ENCODE measurements around the gene APOL1. TPM values are rescaled to one million over a fixed set of nuclear protein-coding genes. Genes with fewer than 3 reads are reported as not detected.

The APOL1 gene
- total RNA-seq, 1 donor from 2014 or later, result not detected

GRCh38 chr22:36280379-36280778 is 27.4 kb downstream of the APOL1 start:
- Mint-ChIP-seq H3K27ac (peak overlapping the region; percentile 78), H3K27me3 (ENCODE audit: insufficient read depth, low read depth) (no peaks in the 10 kb centered on the region), H3K4me1 (peaks cover 4% of the 10 kb centered on the region), H3K9me3 (no peaks in the 10 kb centered on the region), H3K4me3 (no peak overlapping the region), H3K36me3 (peaks cover 23% of the 10 kb centered on the region)
- no peak for DNase-seq (ENCODE audit: low spot score)
- H3K79me2 ChIP-seq (ENCODE audit: low read depth), result no peaks in the 10 kb centered on the region
- TF ChIP-seq EZH2 (IDR thresholded peaks at IDR 0.05), result no peak
- TF ChIP-seq, protein P1, sequence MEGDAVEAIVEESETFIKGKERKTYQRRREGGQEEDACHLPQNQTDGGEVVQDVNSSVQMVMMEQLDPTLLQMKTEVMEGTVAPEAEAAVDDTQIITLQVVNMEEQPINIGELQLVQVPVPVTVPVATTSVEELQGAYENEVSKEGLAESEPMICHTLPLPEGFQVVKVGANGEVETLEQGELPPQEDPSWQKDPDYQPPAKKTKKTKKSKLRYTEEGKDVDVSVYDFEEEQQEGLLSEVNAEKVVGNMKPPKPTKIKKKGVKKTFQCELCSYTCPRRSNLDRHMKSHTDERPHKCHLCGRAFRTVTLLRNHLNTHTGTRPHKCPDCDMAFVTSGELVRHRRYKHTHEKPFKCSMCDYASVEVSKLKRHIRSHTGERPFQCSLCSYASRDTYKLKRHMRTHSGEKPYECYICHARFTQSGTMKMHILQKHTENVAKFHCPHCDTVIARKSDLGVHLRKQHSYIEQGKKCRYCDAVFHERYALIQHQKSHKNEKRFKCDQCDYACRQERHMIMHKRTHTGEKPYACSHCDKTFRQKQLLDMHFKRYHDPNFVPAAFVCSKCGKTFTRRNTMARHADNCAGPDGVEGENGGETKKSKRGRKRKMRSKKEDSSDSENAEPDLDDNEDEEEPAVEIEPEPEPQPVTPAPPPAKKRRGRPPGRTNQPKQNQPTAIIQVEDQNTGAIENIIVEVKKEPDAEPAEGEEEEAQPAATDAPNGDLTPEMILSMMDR (IDR thresholded peaks at IDR 0.05), result no peak
- TF ChIP-seq EZH2phosphoT487 (IDR thresholded peaks at IDR 0.05), result no peak
- no peak overlapping the region for H3K27ac ChIP-seq
- no peaks in the 10 kb centered on the region for H4K20me1 ChIP-seq (ENCODE audit: low read depth)
- no peaks in the 10 kb centered on the region for H3K27me3 ChIP-seq
- no peak overlapping the region for H3K4me3 ChIP-seq
- no peaks in the 10 kb centered on the region for H3K36me3 ChIP-seq
- H3K9me3 ChIP-seq (ENCODE audit: low read depth), result no peaks in the 10 kb centered on the region
- H2AFZ ChIP-seq (replicated peaks), result no peak overlapping the region
- H3K4me2 ChIP-seq, result no peak overlapping the region
- no peak overlapping the region for H3K9ac ChIP-seq
- H3F3A ChIP-seq (ENCODE audit: low read depth), result peaks cover 17% of the 10 kb centered on the region
- peaks cover 6% of the 10 kb centered on the region for H3K4me1 ChIP-seq

DNA sequence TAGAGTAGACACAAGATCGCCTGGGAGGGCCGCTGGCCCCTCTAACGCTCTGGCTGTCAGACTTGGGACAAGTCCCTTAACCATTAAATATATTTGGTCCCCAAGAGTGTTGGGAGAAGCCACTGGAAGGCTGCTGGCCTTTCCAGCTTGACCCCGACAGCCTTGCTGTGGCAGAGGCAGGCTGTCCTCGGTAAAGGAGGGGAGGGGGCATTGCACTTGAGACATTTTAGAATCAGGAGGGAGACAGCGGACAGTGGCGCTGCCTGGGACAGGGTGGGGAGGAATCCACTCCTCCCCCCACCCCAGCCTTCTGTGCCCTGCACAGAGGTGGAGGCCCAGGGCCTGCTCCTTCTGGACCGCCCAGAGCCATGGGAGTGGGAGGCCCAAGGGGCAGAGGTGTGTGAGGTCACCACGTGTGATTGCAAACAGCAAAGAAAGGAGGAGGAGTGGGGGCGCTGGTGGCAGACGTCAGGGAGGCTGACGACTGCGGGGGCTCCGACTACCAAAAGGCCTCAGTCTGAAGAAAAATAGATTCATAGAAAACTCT is 28.9 kb downstream of the APOL1 start:
- TF ChIP-seq, protein P1 (IDR thresholded peaks at IDR 0.05), result no peak
- no peak for TF ChIP-seq EZH2 (IDR thresholded peaks at IDR 0.05)
- TF ChIP-seq EZH2phosphoT487 (IDR thresholded peaks at IDR 0.05), result no peak
- H3K4me1 ChIP-seq, result peaks cover 9% of the 10 kb centered on the region
- H3K27ac Mint-ChIP-seq, result no peak overlapping the region
- no peak overlapping the region for H3K4me2 ChIP-seq
- H3K4me1 Mint-ChIP-seq, result peaks cover 10% of the 10 kb centered on the region
- DNase-seq (ENCODE audit: low spot score), result no peak
- H3F3A ChIP-seq (ENCODE audit: low read depth), result peaks cover 21% of the 10 kb centered on the region
- no peaks in the 10 kb centered on the region for H3K9me3 ChIP-seq (ENCODE audit: low read depth)
- no peak overlapping the region for H3K27ac ChIP-seq
- no peak overlapping the region for H3K4me3 Mint-ChIP-seq
- H3K27me3 Mint-ChIP-seq (ENCODE audit: insufficient read depth, low read depth), result no peaks in the 10 kb centered on the region
- H3K79me2 ChIP-seq (ENCODE audit: low read depth), result no peaks in the 10 kb centered on the region
- no peak overlapping the region for H3K9ac ChIP-seq
- H2AFZ ChIP-seq (replicated peaks), result no peak overlapping the region
- H3K27me3 ChIP-seq, result no peaks in the 10 kb centered on the region
- H3K9me3 Mint-ChIP-seq, result no peaks in the 10 kb centered on the region
- no peaks in the 10 kb centered on the region for H3K36me3 ChIP-seq
- peaks cover 23% of the 10 kb centered on the region for H3K36me3 Mint-ChIP-seq
- H4K20me1 ChIP-seq (ENCODE audit: low read depth), result peaks cover under 1% of the 10 kb centered on the region
- H3K4me3 ChIP-seq, result no peak overlapping the region

DNA sequence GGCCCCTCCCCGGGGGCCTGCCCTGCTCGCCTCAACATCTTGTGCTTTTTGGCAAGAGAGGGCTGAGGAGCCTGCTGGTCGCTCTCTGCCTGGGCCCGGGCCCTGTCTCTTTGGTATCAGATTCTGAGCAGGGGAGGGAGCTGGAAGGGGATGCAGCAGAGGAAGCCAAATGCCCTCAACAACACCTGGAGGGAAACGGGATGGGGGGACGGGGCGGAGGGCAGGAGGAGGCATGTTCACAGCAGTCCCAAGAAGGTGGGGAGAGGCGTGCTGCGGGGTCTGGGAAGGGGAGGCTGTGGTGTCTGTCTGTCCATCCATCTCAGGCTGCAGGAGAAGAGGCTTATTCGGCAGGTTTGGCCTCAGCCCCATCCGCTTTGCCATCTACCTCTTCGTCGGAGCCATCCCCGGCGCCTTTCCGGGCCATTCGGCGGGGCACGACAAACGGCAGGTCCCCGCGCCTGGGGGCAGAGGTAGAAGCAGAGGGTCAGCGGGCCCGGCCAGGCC is 29.4 kb downstream of the APOL1 start:
- Histone ChIP-seq H3K79me2 (ENCODE audit: low read depth) (no peaks in the 10 kb centered on the region), H3K9me3 (ENCODE audit: low read depth) (no peaks in the 10 kb centered on the region), H3K27ac (no peak overlapping the region), H4K20me1 (ENCODE audit: low read depth) (peaks cover 3% of the 10 kb centered on the region), H3F3A (ENCODE audit: low read depth) (peaks cover 24% of the 10 kb centered on the region), H3K4me1 (peaks cover 8% of the 10 kb centered on the region), H3K4me2 (no peak overlapping the region), H3K36me3 (no peaks in the 10 kb centered on the region), H2AFZ (replicated peaks) (no peak overlapping the region), H3K27me3 (no peaks in the 10 kb centered on the region), H3K4me3 (no peak overlapping the region), H3K9ac (no peak overlapping the region)
- no peak overlapping the region for H3K27ac Mint-ChIP-seq
- H3K36me3 Mint-ChIP-seq, result peaks cover 26% of the 10 kb centered on the region
- peaks cover 12% of the 10 kb centered on the region for H3K4me1 Mint-ChIP-seq
- TF ChIP-seq, protein P1 (IDR thresholded peaks at IDR 0.05), result no peak
- no peak for TF ChIP-seq EZH2phosphoT487 (IDR thresholded peaks at IDR 0.05)
- TF ChIP-seq EZH2 (IDR thresholded peaks at IDR 0.05), result no peak
- H3K4me3 Mint-ChIP-seq, result no peak overlapping the region
- H3K9me3 Mint-ChIP-seq, result no peaks in the 10 kb centered on the region
- no peaks in the 10 kb centered on the region for H3K27me3 Mint-ChIP-seq (ENCODE audit: insufficient read depth, low read depth)
- DNase-seq (ENCODE audit: low spot score), result no peak

Measured in neural progenitor cell (in vitro differentiated cells).